IMR-90 (cell line): Measurements from ENCODE around the gene RPS6KA2. TPM values are rescaled to one million over a fixed set of nuclear protein-coding genes. Genes with fewer than 3 reads are reported as not detected.

Source experiments
- ATAC-seq: fragments of 200-7000 bp; cut with Tn5 transposase; 2 replicates; pipeline ENCODE4 v1.9.1; 2020; ENCODE audit warnings: low read depth, mild to moderate bottlenecking, moderate library complexity
- BruUV-seq: library from RNA; stranded (reverse); fragments of 400-500 nt; replicated peaks from 2 replicates; lab custom pipeline; 2021; lab: Mats Ljungman, UMichigan
- CTCF ChIA-PET: fragments of 300-600 bp; formaldehyde crosslinking; extraction: SDS; loops from one replicate; lab custom pipeline; 2021; ENCODE audit warnings: antibody characterized with exemption; lab: Yijun Ruan, JAX
- POLR2A ChIA-PET: fragments of 300-600 bp; sonication (Branson Sonifier 250); formaldehyde crosslinking; loops from one replicate; lab custom pipeline; 2022; ENCODE audit warnings: antibody characterized with exemption; ENCODE audit not compliant: unreplicated experiment; lab: Charles Lee
- DNase-seq: peaks from one replicate; pipeline ENCODE4 v3.0.0; 2013
- H2AFZ ChIP-seq: replicated peaks from 2 replicates; pipeline ENCODE3; 2013; ENCODE audit warnings: low read length, mild to moderate bottlenecking; ENCODE audit not compliant: poor library complexity
- H2AK5ac ChIP-seq: 2 replicates; pipeline ENCODE4 v1.6.1; 2013; ENCODE audit warnings: low read depth, low read length, inconsistent platforms
- H2AK9ac ChIP-seq: replicated peaks from 2 replicates; pipeline ENCODE3; 2013; ENCODE audit warnings: mild to moderate bottlenecking, low read depth, low read length, moderate library complexity; ENCODE audit not compliant: poor library complexity
- H2BK120ac ChIP-seq: 2 replicates; pipeline ENCODE4 v1.6.1; 2013; ENCODE audit warnings: low read depth, low read length, inconsistent platforms
- H2BK15ac ChIP-seq: 3 replicates; pipeline ENCODE4 v1.6.1; 2013; ENCODE audit warnings: low read depth, low read length, inconsistent platforms
- H2BK20ac ChIP-seq: 2 replicates; pipeline ENCODE4 v1.6.1; 2013; ENCODE audit warnings: low read depth, mild to moderate bottlenecking, inconsistent platforms, low read length, moderate library complexity
- H2BK5ac ChIP-seq: 2 replicates; pipeline ENCODE4 v1.6.1; 2013; ENCODE audit warnings: mild to moderate bottlenecking, low read depth, low read length, inconsistent platforms; ENCODE audit not compliant: poor library complexity, severe bottlenecking
- H3K14ac ChIP-seq: replicated peaks from 2 replicates; pipeline ENCODE4 v1.6.1; 2013; ENCODE audit warnings: low read depth, low read length, inconsistent platforms
- H3K18ac ChIP-seq: 2 replicates; pipeline ENCODE4 v1.6.1; 2013; ENCODE audit warnings: low read depth, low read length, control low read depth
- H3K23ac ChIP-seq: 2 replicates; pipeline ENCODE4 v1.6.1; 2013; ENCODE audit warnings: low read depth, low read length, inconsistent platforms
- H3K27ac ChIP-seq: 2 replicates; pipeline ENCODE4 v1.5.1; 2013; ENCODE audit warnings: mild to moderate bottlenecking, control low read depth, low read length; ENCODE audit not compliant: insufficient read depth
- H3K27me3 ChIP-seq: 2 replicates; pipeline ENCODE4 v1.6.1; 2013; ENCODE audit warnings: low read length; ENCODE audit not compliant: control insufficient read depth, insufficient read depth
- H3K36me3 ChIP-seq: 2 replicates; pipeline ENCODE4 v1.6.1; 2013; ENCODE audit warnings: low read length, mixed read lengths; ENCODE audit not compliant: control insufficient read depth, insufficient read depth
- H3K4ac ChIP-seq: 2 replicates; pipeline ENCODE4 v1.6.1; 2013; ENCODE audit warnings: low read depth, low read length, inconsistent platforms
- H3K4me1 ChIP-seq: 2 replicates; pipeline ENCODE4 v1.6.1; 2013; ENCODE audit warnings: low read length, mixed read lengths; ENCODE audit not compliant: control insufficient read depth, insufficient read depth
- H3K4me2 ChIP-seq: 2 replicates; pipeline ENCODE4 v1.6.1; 2013; ENCODE audit warnings: low read depth, mild to moderate bottlenecking, control low read depth, low read length, moderate library complexity
- H3K4me3 ChIP-seq: 2 replicates; pipeline ENCODE4 v1.5.1; 2013; ENCODE audit warnings: low read depth, mild to moderate bottlenecking, control low read depth, low read length, moderate library complexity; ENCODE audit not compliant: insufficient read depth
- H3K56ac ChIP-seq: 2 replicates; pipeline ENCODE4 v1.6.1; 2013; ENCODE audit warnings: low read length, inconsistent platforms; ENCODE audit not compliant: insufficient read depth; ENCODE audit errors: extremely low read depth
- H3K79me1 ChIP-seq, 2 experiments: 2 replicates each; pipeline ENCODE4 v1.6.1; 2013; ENCODE audit warnings: low read length in 2 of 2, inconsistent platforms in 1 of 2, low read depth in 1 of 2
- H3K9ac ChIP-seq: 2 replicates; pipeline ENCODE4 v1.6.1; 2013; ENCODE audit warnings: low read depth, low read length, control low read depth
- H3K9me1 ChIP-seq: 2 replicates; pipeline ENCODE4 v1.6.1; 2013; ENCODE audit warnings: low read length, inconsistent platforms; ENCODE audit not compliant: insufficient read depth
- H3K9me3 ChIP-seq: 2 replicates; pipeline ENCODE4 v1.6.1; 2013; ENCODE audit warnings: low read length; ENCODE audit not compliant: control insufficient read depth, insufficient read depth
- H4K20me1 ChIP-seq: 2 replicates; pipeline ENCODE4 v1.6.1; 2013; ENCODE audit warnings: low read length, inconsistent platforms; ENCODE audit not compliant: insufficient read depth
- H4K5ac ChIP-seq: 2 replicates; pipeline ENCODE4 v1.6.1; 2013; ENCODE audit warnings: mild to moderate bottlenecking, low read depth, low read length, control low read depth
- H4K8ac ChIP-seq, 2 experiments: 2 replicates each; pipeline ENCODE4 v1.6.1; 2013; ENCODE audit warnings: low read depth in 2 of 2, low read length in 2 of 2, control low read depth in 1 of 2, inconsistent platforms in 1 of 2
- H4K91ac ChIP-seq: 2 replicates; pipeline ENCODE4 v1.6.1; 2013; ENCODE audit warnings: low read depth, low read length, inconsistent platforms; ENCODE audit not compliant: insufficient read depth
- CEBPB ChIP-seq: IDR thresholded peaks from 2 replicates; pipeline ENCODE4 v1.6.1; 2012; ENCODE audit warnings: low read depth, low read length, improper control_type of control experiment
- ELK1 ChIP-seq: fragments of 150-350 bp; IDR thresholded peaks from 2 replicates; pipeline ENCODE4 v1.6.1; 2016; ENCODE audit warnings: low read depth, mild to moderate bottlenecking, low read length, moderate library complexity, borderline replicate concordance
- FOS ChIP-seq: fragments of 150-350 bp; IDR thresholded peaks from 2 replicates; pipeline ENCODE4 v1.6.1; 2016; ENCODE audit warnings: low read depth, low read length
- MAFK ChIP-seq: IDR thresholded peaks from 2 replicates; pipeline ENCODE4 v1.6.1; 2012; ENCODE audit warnings: low read depth, low read length, improper control_type of control experiment
- MAZ ChIP-seq: IDR thresholded peaks from 2 replicates; pipeline ENCODE4 v1.6.1; 2012; ENCODE audit warnings: low read depth, mild to moderate bottlenecking, low read length, improper control_type of control experiment, moderate library complexity, borderline replicate concordance
- MXI1 ChIP-seq: IDR thresholded peaks from 2 replicates; pipeline ENCODE4 v1.6.1; 2012; ENCODE audit warnings: low read depth, mild to moderate bottlenecking, low read length, moderate library complexity, borderline replicate concordance
- NFE2L2 ChIP-seq: fragments of 150-350 bp; IDR thresholded peaks from 2 replicates; pipeline ENCODE4 v1.6.1; 2016; ENCODE audit warnings: low read depth, mild to moderate bottlenecking, low read length
- POLR2A ChIP-seq: IDR thresholded peaks from 2 replicates; pipeline ENCODE4 v1.6.1; 2012; ENCODE audit warnings: mild to moderate bottlenecking, low read depth, low read length
- RAD21 ChIP-seq: IDR thresholded peaks from 2 replicates; pipeline ENCODE4 v1.6.1; 2012; ENCODE audit warnings: low read length, improper control_type of control experiment
- RCOR1 ChIP-seq: IDR thresholded peaks from 2 replicates; pipeline ENCODE4 v1.6.1; 2012; ENCODE audit warnings: mild to moderate bottlenecking, low read length, improper control_type of control experiment; ENCODE audit not compliant: insufficient replicate concordance
- RFX5 ChIP-seq: IDR thresholded peaks from 2 replicates; pipeline ENCODE4 v1.8.0; 2012; ENCODE audit warnings: low read depth, mild to moderate bottlenecking, low read length, moderate library complexity
- SMC3 ChIP-seq: fragments of 150-350 bp; IDR thresholded peaks from 2 replicates; pipeline ENCODE4 v1.6.1; 2016; ENCODE audit warnings: low read depth, mild to moderate bottlenecking, antibody characterized with exemption, low read length, moderate library complexity
- USF2 ChIP-seq: fragments of 150-350 bp; IDR thresholded peaks from 2 replicates; pipeline ENCODE4 v1.6.1; 2017; ENCODE audit warnings: mild to moderate bottlenecking, antibody characterized with exemption, low read length, low read depth
- WGBS, 2 experiments: methylation state at CpG; one replicate each; pipeline versions ENCODE4 v1.1.5 to v1.1.7; 2013; ENCODE audit warnings: missing lambda C conversion rate in 2 of 2; ENCODE audit not compliant: insufficient read length in 1 of 2; ENCODE audit errors: extremely low coverage in 2 of 2; 5-methylcytosine and 5-hydroxymethylcytosine counted together
- dilution Hi-C: fragments of 300-500 bp; cut with HindIII; formaldehyde crosslinking; loops from one replicate; pipeline ENCODE4 v1.14.3; 2018; ENCODE audit warnings: low sequenced_read_pairs; ENCODE audit not compliant: unreplicated experiment
- in situ Hi-C: fragments of 300-500 bp; cut with MboI; formaldehyde crosslinking; loops from 3 replicates; pipeline ENCODE4 v1.14.3; 2019; ENCODE audit warnings: low sequenced_read_pairs, inconsistent platforms, mixed read lengths
- intact Hi-C: fragments of 100-400 bp; cut with micrococcal nuclease; formaldehyde crosslinking; loops from 2 replicates; pipeline ENCODE4 v1.10.0; 2022
- polyA plus RNA-seq, 3 experiments: library from polyadenylated mRNA; depleted of rRNA; stranded (reverse); fragments of >200 nt; gene quantifications; 2 replicates each; pipeline ENCODE4 v1.2.3, GENCODE V29; 2012; ENCODE audit warnings: low replicate concordance in 1 of 3
- total RNA-seq: library from RNA; depleted of rRNA; stranded (reverse); fragments of >200 nt; gene quantifications from 2 replicates; pipeline ENCODE4 v1.2.3, GENCODE V29; 2012

Gene RPS6KA2
- total and polyA plus RNA-seq, 2 of the 4 experiments (the other 2 are of a cell fraction) = 26.9 to 31.3 TPM

GRCh38 chr6:166412156-166412910, 214.7 kb downstream of the RPS6KA2 start:
- Histone ChIP-seq H3K4ac (no peak overlapping the region), H3K23ac (no peak overlapping the region), H3K4me1 (no peaks in the 10 kb centered on the region), H2BK120ac (no peak overlapping the region), H3K36me3 (peaks cover 52% of the 10 kb centered on the region), H2AK9ac (no peak overlapping the region), H3K18ac (no peak overlapping the region), H4K8ac (no peak overlapping the region), H3K4me2 (no peak overlapping the region), H3K27me3 (no peaks in the 10 kb centered on the region), H4K5ac (no peak overlapping the region), H3K14ac (no peak overlapping the region), H2AK5ac (no peak overlapping the region), H4K20me1 (peaks cover 3% of the 10 kb centered on the region), H3K56ac (no peak overlapping the region), H2BK5ac (no peak overlapping the region), H2AFZ (no peak overlapping the region), H3K27ac (no peak overlapping the region), H3K9me3 (no peaks in the 10 kb centered on the region), H4K91ac (no peak overlapping the region), H2BK20ac (no peak overlapping the region), H3K9me1 (peaks cover 5% of the 10 kb centered on the region), H2BK15ac (no peak overlapping the region), H3K79me1 (0 out of 4 replicates have a peak, but pooled peaks cover 0 to 5% of the 10 kb centered on the region in 2 experiments), H3K9ac (no peak overlapping the region), H3K4me3 (no peak overlapping the region)
- ATAC-seq (no peak), DNase-seq (no peak)
- in situ Hi-C loops (no loop called here), intact Hi-C loops (no loop called here), dilution Hi-C loops (no loop called here)
- TF ChIP-seq ELK1 = no peak
- no peak for TF ChIP-seq RCOR1
- TF ChIP-seq MAFK = no peak
- no peak for TF ChIP-seq NFE2L2
- TF ChIP-seq USF2 = no peak
- TF ChIP-seq RAD21 = no peak
- no peak for TF ChIP-seq MXI1
- no peak for TF ChIP-seq RFX5
- no peak for TF ChIP-seq MAZ
- no peak for TF ChIP-seq CEBPB
- TF ChIP-seq POLR2A = no peak
- TF ChIP-seq SMC3 = no peak
- no peak for TF ChIP-seq FOS
- POLR2A ChIA-PET = no interaction called here
- CTCF ChIA-PET = no interaction called here
- no TSS peak for BruUV-seq
- 85% methylated on average over 9 of the region's 49 CpGs; no CpG with 5 or more reads in 1 of the 2 experiments for WGBS, 2 experiments
